Brain microvascular endothelial cell (primary cell): ENCODE results near the gene CLEC16A.

Experiments used
- DNase-seq: peaks from one replicate; pipeline ENCODE4 v3.0.0-alpha.2; 2020
- H3K27ac ChIP-seq: fragments of 250-450 bp; sonication (Bioruptor Pico); 2 replicates; pipeline ENCODE4 v1.5.1; 2020; ENCODE audit warnings: mild to moderate bottlenecking, moderate library complexity
- H3K27me3 ChIP-seq: fragments of 250-450 bp; sonication (Bioruptor Pico); replicated peaks from 2 replicates; pipeline ENCODE4 v1.5.1; 2020; ENCODE audit warnings: mild to moderate bottlenecking
- H3K36me3 ChIP-seq: fragments of 250-450 bp; sonication (Bioruptor Pico); replicated peaks from 2 replicates; pipeline ENCODE4 v1.5.1; 2020; ENCODE audit warnings: mild to moderate bottlenecking
- H3K4me3 ChIP-seq: 2 replicates; pipeline ENCODE4 v1.5.1; 2011; ENCODE audit warnings: low read depth, mild to moderate bottlenecking, control low read depth, low read length, moderate library complexity
- in situ Hi-C: cut with HindIII; loops from 2 replicates; pipeline ENCODE4 v1.10.0; 2017; ENCODE audit warnings: low sequenced_read_pairs, low pct_ligation_motif_present
- TF ChIP-seq, protein P1 (sequence below): IDR thresholded peaks from 2 replicates; pipeline ENCODE4 v1.5.1; 2011; ENCODE audit warnings: low read depth, mild to moderate bottlenecking, moderate library complexity, low read length, control low read depth, inconsistent platforms; ENCODE audit errors: missing control alignments

The CLEC16A gene

GRCh38 chr16:11035096-11035495 is 90.7 kb downstream of the CLEC16A start:
- no peak for DNase-seq
- Histone ChIP-seq H3K4me3 (no peak overlapping the region), H3K27me3 (no peaks in the 10 kb centered on the region), H3K36me3 (peaks cover 4% of the 10 kb centered on the region), H3K27ac (no peak overlapping the region)
- in situ Hi-C loops: no loop called here
- TF ChIP-seq, protein P1, sequence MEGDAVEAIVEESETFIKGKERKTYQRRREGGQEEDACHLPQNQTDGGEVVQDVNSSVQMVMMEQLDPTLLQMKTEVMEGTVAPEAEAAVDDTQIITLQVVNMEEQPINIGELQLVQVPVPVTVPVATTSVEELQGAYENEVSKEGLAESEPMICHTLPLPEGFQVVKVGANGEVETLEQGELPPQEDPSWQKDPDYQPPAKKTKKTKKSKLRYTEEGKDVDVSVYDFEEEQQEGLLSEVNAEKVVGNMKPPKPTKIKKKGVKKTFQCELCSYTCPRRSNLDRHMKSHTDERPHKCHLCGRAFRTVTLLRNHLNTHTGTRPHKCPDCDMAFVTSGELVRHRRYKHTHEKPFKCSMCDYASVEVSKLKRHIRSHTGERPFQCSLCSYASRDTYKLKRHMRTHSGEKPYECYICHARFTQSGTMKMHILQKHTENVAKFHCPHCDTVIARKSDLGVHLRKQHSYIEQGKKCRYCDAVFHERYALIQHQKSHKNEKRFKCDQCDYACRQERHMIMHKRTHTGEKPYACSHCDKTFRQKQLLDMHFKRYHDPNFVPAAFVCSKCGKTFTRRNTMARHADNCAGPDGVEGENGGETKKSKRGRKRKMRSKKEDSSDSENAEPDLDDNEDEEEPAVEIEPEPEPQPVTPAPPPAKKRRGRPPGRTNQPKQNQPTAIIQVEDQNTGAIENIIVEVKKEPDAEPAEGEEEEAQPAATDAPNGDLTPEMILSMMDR: no peak

DNA sequence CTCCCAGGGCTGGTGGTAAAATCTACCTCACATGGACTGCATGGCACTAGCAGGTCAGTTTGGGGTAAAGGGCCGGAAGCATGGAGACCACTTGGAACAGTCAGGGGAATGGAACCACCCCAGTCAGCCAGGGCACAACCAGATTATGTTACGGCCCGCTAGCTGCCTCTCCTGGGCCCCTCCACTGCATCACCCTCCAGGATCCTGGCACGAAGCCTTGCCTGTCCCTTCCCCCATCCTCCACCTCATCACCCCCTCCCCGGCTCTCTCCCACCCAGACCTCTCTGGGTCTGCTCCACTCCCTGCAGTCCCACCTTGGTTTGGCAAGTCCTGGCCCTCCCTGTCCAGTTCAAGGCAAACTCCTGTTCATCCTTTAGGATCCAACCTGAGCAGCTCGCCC is 91.7 kb downstream of the CLEC16A start:
- TF ChIP-seq, protein P1: no peak
- Histone ChIP-seq H3K27ac (no peak overlapping the region), H3K4me3 (no peak overlapping the region), H3K36me3 (peaks cover 4% of the 10 kb centered on the region), H3K27me3 (no peaks in the 10 kb centered on the region)
- DNase-seq: no peak
- in situ Hi-C loops: no loop called here

- no peak overlapping the region for H3K4me3 ChIP-seq
- H3K27ac ChIP-seq: no peak overlapping the region
- H3K27me3 ChIP-seq: no peaks in the 10 kb centered on the region
- TF ChIP-seq, protein P1: no peak
- H3K36me3 ChIP-seq: peaks cover 10% of the 10 kb centered on the region
- DNase-seq: no peak
- in situ Hi-C loops: no loop called here
Observed at GRCh38 chr16:11036868-11037410, 92.6 kb downstream of the CLEC16A start.

DNA sequence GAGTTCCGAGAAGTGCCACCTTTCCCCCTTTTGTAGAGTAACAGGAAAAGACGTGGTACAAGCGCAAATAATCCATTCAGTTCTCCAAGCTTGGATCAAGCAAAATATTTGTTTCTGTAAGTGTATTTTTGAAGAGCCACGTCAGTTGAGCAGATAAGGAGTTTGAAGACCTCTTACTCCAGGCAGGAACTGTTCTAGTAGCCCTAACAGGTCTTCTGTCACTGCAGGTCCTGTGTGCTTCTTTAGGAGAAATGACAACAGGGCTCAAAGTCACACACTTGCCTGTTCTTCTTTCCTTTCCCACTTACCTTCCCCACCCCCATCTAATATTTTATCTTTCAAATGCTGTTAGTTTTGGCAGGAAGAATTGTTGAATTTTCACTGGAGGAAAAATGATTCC is 93.9 kb downstream of the CLEC16A start:
- Histone ChIP-seq H3K27me3 (no peaks in the 10 kb centered on the region), H3K36me3 (peaks cover 14% of the 10 kb centered on the region), H3K4me3 (no peak overlapping the region), H3K27ac (no peak overlapping the region)
- DNase-seq: no peak
- TF ChIP-seq, protein P1: no peak
- in situ Hi-C loops: no loop called here

GRCh38 chr16:11038777-11039176 is 94.4 kb downstream of the CLEC16A start:
- H3K27me3 ChIP-seq: no peaks in the 10 kb centered on the region
- in situ Hi-C loops: no loop called here
- DNase-seq: no peak
- no peak overlapping the region for H3K4me3 ChIP-seq
- no peak overlapping the region for H3K27ac ChIP-seq
- peaks cover 14% of the 10 kb centered on the region for H3K36me3 ChIP-seq
- TF ChIP-seq, protein P1: no peak

- DNase-seq: no peak
- H3K27ac ChIP-seq: no peak overlapping the region
- H3K36me3 ChIP-seq: peaks cover 14% of the 10 kb centered on the region
- H3K27me3 ChIP-seq: no peaks in the 10 kb centered on the region
- TF ChIP-seq, protein P1: no peak
- in situ Hi-C loops: no loop called here
- no peak overlapping the region for H3K4me3 ChIP-seq
Observed at GRCh38 chr16:11039726-11040125, 95.4 kb downstream of the CLEC16A start.
